HCT116 (cell line): ENCODE results near the gene DOCK1. TPM values are rescaled to one million over a fixed set of nuclear protein-coding genes. Genes with fewer than 3 reads are reported as not detected.

Source experiments
- ATAC-seq: fragments of 200-7000 bp; cut with Tn5 transposase; 2 replicates; pipeline ENCODE4 v1.9.1; 2020; ENCODE audit warnings: mild to moderate bottlenecking, moderate library complexity
- BruUV-seq: library from RNA; stranded (reverse); fragments of 400-500 nt; replicated peaks from 2 replicates; lab custom pipeline; 2021; lab: Mats Ljungman, UMichigan
- CTCF ChIA-PET: fragments of 300-600 bp; sonication (Branson Sonifier 250); formaldehyde crosslinking; loops from one replicate; lab custom pipeline; 2021; ENCODE audit warnings: antibody characterized with exemption; lab: Charles Lee
- POLR2A ChIA-PET: fragments of 300-600, 350-600 bp; sonication (Branson Sonifier 250); formaldehyde crosslinking; loops from one replicate; lab custom pipeline; 2021; ENCODE audit warnings: antibody characterized with exemption; lab: Charles Lee
- RAD21 ChIA-PET, 2 experiments: fragments of 300-600 bp; sonication (Branson Sonifier 250); formaldehyde crosslinking; loops; one replicate each; lab custom pipeline; 2023; ENCODE audit warnings: low total read pairs in 2 of 2; ENCODE audit not compliant: uncharacterized antibody in 2 of 2, unreplicated experiment in 2 of 2, low non-redundant PET in 1 of 2; lab: Charles Lee
- DNase-seq: peaks from one replicate; pipeline ENCODE4 v3.0.0-alpha.2; 2010; ENCODE audit warnings: low read depth, low spot score
- H2AFZ ChIP-seq: fragments of 200-600 bp; shearing (Covaris generic), sonication (generic); 2 replicates; pipeline ENCODE4 v1.6.1; 2017; ENCODE audit warnings: low read depth, mixed run types, mixed read lengths, antibody characterized with exemption, low read length; ENCODE audit not compliant: poor library complexity, severe bottlenecking
- H3K27ac ChIP-seq: 2 replicates; pipeline ENCODE4 v1.5.1; 2012; ENCODE audit warnings: low read depth, low read length
- H3K27me3 ChIP-seq: fragments of 200-600 bp; sonication (generic); 2 replicates; pipeline ENCODE4 v1.6.1; 2016; ENCODE audit warnings: mixed run types, low read length, mixed read lengths; ENCODE audit not compliant: insufficient read depth
- H3K36me3 ChIP-seq, 2 experiments: fragments of 200-500 bp in 1 of 2; fragments of 200-600 bp in 1 of 2; sonication (Bioruptor generic) in 1 of 2; sonication (generic) in 1 of 2; 2 replicates each; pipeline versions ENCODE4 v1.5.1 to v1.6.1; 2014 to 2016; ENCODE audit warnings: low read length in 2 of 2, inconsistent platforms in 1 of 2, mixed read lengths in 1 of 2, mixed run types in 1 of 2; ENCODE audit not compliant: insufficient read depth in 2 of 2, control insufficient read depth in 1 of 2
- H3K4me1 ChIP-seq, 2 experiments: fragments of 200-600 bp in 1 of 2; sonication (generic) in 1 of 2; 2 replicates each; pipeline versions ENCODE4 v1.5.1 to v1.6.1; 2012 to 2017; ENCODE audit warnings: low read length in 2 of 2, inconsistent platforms in 1 of 2, mild to moderate bottlenecking in 1 of 2, mixed read lengths in 1 of 2, mixed run types in 1 of 2, moderate library complexity in 1 of 2; ENCODE audit not compliant: insufficient read depth in 2 of 2, control insufficient read depth in 1 of 2
- H3K4me2 ChIP-seq: fragments of 200-600 bp; sonication (generic); 2 replicates; pipeline ENCODE4 v1.6.1; 2017; ENCODE audit warnings: mixed run types, low read length, mixed read lengths
- H3K4me3 ChIP-seq, 2 experiments: fragments of 200-600 bp in 1 of 2; sonication (generic) in 1 of 2; replicated peaks in 1 of 2; 2 replicates each; pipeline ENCODE4 v1.5.1; 2011 to 2016; ENCODE audit warnings: low read length in 2 of 2, control low read depth in 1 of 2, low read depth in 1 of 2, mild to moderate bottlenecking in 1 of 2, mixed read lengths in 1 of 2, mixed run types in 1 of 2
- H3K79me2 ChIP-seq: fragments of 200-600 bp; sonication (generic); 2 replicates; pipeline ENCODE4 v1.6.1; 2017; ENCODE audit warnings: mild to moderate bottlenecking, mixed run types, low read length, moderate library complexity, mixed read lengths; ENCODE audit not compliant: insufficient read depth
- H3K9ac ChIP-seq: fragments of 200-600 bp; sonication (generic); 2 replicates; pipeline ENCODE4 v1.6.1; 2016; ENCODE audit warnings: low read length, mixed read lengths
- H3K9me2 ChIP-seq: fragments of 200-600 bp; sonication (generic), shearing (Covaris generic); 2 replicates; pipeline ENCODE4 v1.6.1; 2017; ENCODE audit warnings: mixed run types, mild to moderate bottlenecking, moderate library complexity; ENCODE audit not compliant: insufficient read depth
- H3K9me3 ChIP-seq, 2 experiments: fragments of 200-500 bp in 1 of 2; fragments of 200-600 bp in 1 of 2; sonication (Bioruptor generic) in 1 of 2; sonication (generic) in 1 of 2; 2 replicates each; pipeline ENCODE4 v1.6.1; 2014 to 2017; ENCODE audit warnings: low read length in 2 of 2, mixed read lengths in 2 of 2, inconsistent platforms in 1 of 2, low read depth in 1 of 2, mild to moderate bottlenecking in 1 of 2, mixed run types in 1 of 2, moderate library complexity in 1 of 2; ENCODE audit not compliant: control insufficient read depth in 1 of 2, insufficient read depth in 1 of 2
- H4K20me1 ChIP-seq: fragments of 200-600 bp; sonication (generic), shearing (Covaris generic); 2 replicates; pipeline ENCODE4 v1.6.1; 2017; ENCODE audit warnings: mixed run types, mild to moderate bottlenecking, moderate library complexity; ENCODE audit not compliant: insufficient read depth
- ATF3 ChIP-seq: IDR thresholded peaks from 2 replicates; pipeline ENCODE4 v1.6.1; 2012
- CEBPB ChIP-seq: IDR thresholded peaks from 2 replicates; pipeline ENCODE4 v1.6.1; 2012; ENCODE audit warnings: low read depth
- CTCF ChIP-seq, 3 experiments: fragments of 200-600 bp in 1 of 3; sonication (generic) in 1 of 3; IDR thresholded peaks in 2 of 3; conservative IDR thresholded peaks in 1 of 3; 2 replicates each; pipeline ENCODE4 v1.5.1; 2012 to 2017; ENCODE audit warnings: low read depth in 2 of 3, low read length in 2 of 3, antibody characterized with exemption in 1 of 3, borderline replicate concordance in 1 of 3, control low read depth in 1 of 3, mild to moderate bottlenecking in 1 of 3, mixed read lengths in 1 of 3, mixed run types in 1 of 3, moderate library complexity in 1 of 3; ENCODE audit not compliant: insufficient read depth in 1 of 3
- EZH2 ChIP-seq: fragments of 200-600 bp; sonication (generic); IDR thresholded peaks from 2 replicates; pipeline ENCODE4 v1.6.1; 2017; ENCODE audit warnings: antibody characterized with exemption, mixed run types
- FOSL1 ChIP-seq: IDR thresholded peaks from 2 replicates; pipeline ENCODE4 v1.6.1; 2012; ENCODE audit warnings: low read depth
- JUND ChIP-seq: IDR thresholded peaks from 2 replicates; pipeline ENCODE4 v1.6.1; 2012
- MAX ChIP-seq: IDR thresholded peaks from 2 replicates; pipeline ENCODE4 v1.6.1; 2012
- POLR2A ChIP-seq: IDR thresholded peaks from 2 replicates; pipeline ENCODE4 v1.7.0; 2011; ENCODE audit warnings: borderline replicate concordance; ENCODE audit not compliant: insufficient read depth, insufficient read length; ENCODE audit errors: extremely low read depth
- RAD21 ChIP-seq: IDR thresholded peaks from 2 replicates; pipeline ENCODE4 v1.6.1; 2012; ENCODE audit warnings: low read depth, mild to moderate bottlenecking
- SRF ChIP-seq: IDR thresholded peaks from 2 replicates; pipeline ENCODE4 v1.6.1; 2012; ENCODE audit warnings: low read depth
- TCF7L2 ChIP-seq: IDR thresholded peaks from 2 replicates; pipeline ENCODE4 v1.7.0; 2011; ENCODE audit warnings: borderline replicate concordance, inconsistent platforms; ENCODE audit not compliant: insufficient read depth, insufficient read length; ENCODE audit errors: extremely low read depth
- ZBTB33 ChIP-seq: IDR thresholded peaks from 2 replicates; pipeline ENCODE4 v1.6.1; 2011; ENCODE audit warnings: mild to moderate bottlenecking, low read length, moderate library complexity; ENCODE audit not compliant: insufficient replicate concordance; ENCODE audit errors: extremely low read depth
- ZFX ChIP-seq: fragments of 450-650 bp; IDR thresholded peaks from 2 replicates; pipeline ENCODE4 v1.6.1; 2017
- intact Hi-C: fragments of 100-400 bp; cut with micrococcal nuclease; formaldehyde crosslinking; loops from 2 replicates; pipeline ENCODE4 v1.10.0; 2022
- total RNA-seq: library from RNA; stranded (reverse); gene quantifications from one replicate; pipeline ENCODE4 v1.2.1, GENCODE V29; 2021; ENCODE audit not compliant: unreplicated experiment

The DOCK1 gene
- total RNA-seq, 1 experiment from 2014 or later, result 46.5 TPM

- no peaks in the 10 kb centered on the region for H3K4me1 ChIP-seq
- no peak overlapping the region for H2AFZ ChIP-seq
- ChIA-PET POLR2A (no interaction called here), RAD21 (no interaction called here), CTCF (interaction anchor here (1.2 kb wide), 1 partner anchor 36 kb away, joined by 4 read pairs; no protein-coding TSS in a partner anchor)
- no peak overlapping the region for H3K9ac ChIP-seq
- BruUV-seq, result no TSS peak
- no peak for DNase-seq
- H3K9me3 ChIP-seq, result no peaks in the 10 kb centered on the region
- no peak for TF ChIP-seq RAD21
- TF ChIP-seq POLR2A, result no peak
- no peak for TF ChIP-seq ZBTB33
- no peak for TF ChIP-seq ZFX
- no peak for TF ChIP-seq MAX
- TF ChIP-seq FOSL1, result no peak
- TF ChIP-seq EZH2, result no peak
- no peak for TF ChIP-seq CEBPB
- TF ChIP-seq ATF3, result no peak
- no peak for TF ChIP-seq TCF7L2
- no peak for TF ChIP-seq JUND
- no peak for TF ChIP-seq SRF
- TF ChIP-seq CTCF (IDR thresholded peaks at IDR 0.05 in 2 of 3, conservative IDR thresholded peaks at IDR 0.05 in 1 of 3; ENCODE audit: borderline replicate concordance in 1 of 3, insufficient read depth in 1 of 3, low read depth in 2 of 3, low read length in 2 of 3), result no peak
- no peaks in the 10 kb centered on the region for H3K27me3 ChIP-seq
- H3K4me3 ChIP-seq, result no peak overlapping the region
- no peaks in the 10 kb centered on the region for H4K20me1 ChIP-seq
- intact Hi-C loops, result no loop called here
- no peaks in the 10 kb centered on the region for H3K79me2 ChIP-seq
- no peak overlapping the region for H3K27ac ChIP-seq
- ATAC-seq, result no peak
- H3K4me2 ChIP-seq, result no peak overlapping the region
- H3K9me2 ChIP-seq, result no peaks in the 10 kb centered on the region
- H3K36me3 ChIP-seq, result no peaks in the 10 kb centered on the region
Measured at GRCh38 chr10:127279334-127279774, 374.1 kb downstream of the DOCK1 start.
